Central memory CD8-positive, alpha-beta T cell (primary cell): ENCODE results near the gene PCGF5.
A peak's percentile ranks its signal among the peaks of the same experiment; 100 is the strongest.

ENCODE experiments used
- ATAC-seq: fragments of 150-1000 bp; cut with Tn5 transposase; replicated peaks from 2 replicates; pipeline ENCODE4 v1.10.0; 2022; ENCODE audit warnings: mild to moderate bottlenecking, moderate FRiP score, moderate number of reproducible peaks; ENCODE audit not compliant: poor library complexity, severe bottlenecking; ENCODE audit errors: extremely low read depth
- DNase-seq, 2 donors: peaks; one replicate each; pipeline ENCODE4 v3.0.0; 2021; ENCODE audit warnings: low spot score in 2 of 2
- H3K27ac Mint-ChIP-seq: one replicate; pipeline ENCODE4 v1.8.0; 2022; ENCODE audit warnings: low read depth, mild to moderate bottlenecking, moderate library complexity, mixed read lengths
- H3K27me3 Mint-ChIP-seq: one replicate; pipeline ENCODE4 v1.8.0; 2022; ENCODE audit warnings: mixed read lengths
- H3K36me3 Mint-ChIP-seq: one replicate; pipeline ENCODE4 v1.8.0; 2022; ENCODE audit warnings: mild to moderate bottlenecking, moderate library complexity, mixed read lengths; ENCODE audit not compliant: insufficient read depth
- H3K4me1 Mint-ChIP-seq: one replicate; pipeline ENCODE4 v1.8.0; 2022; ENCODE audit warnings: mixed read lengths
- H3K4me3 Mint-ChIP-seq: one replicate; pipeline ENCODE4 v1.8.0; 2022; ENCODE audit warnings: mild to moderate bottlenecking, moderate library complexity, mixed read lengths
- H3K9me3 Mint-ChIP-seq: one replicate; pipeline ENCODE4 v1.8.0; 2022; ENCODE audit warnings: mixed read lengths

The PCGF5 gene

GRCh38 chr10:91197127-91197526 is 23.3 kb upstream of the PCGF5 start:
- H3K27me3 Mint-ChIP-seq = no peaks in the 10 kb centered on the region
- H3K9me3 Mint-ChIP-seq = no peaks in the 10 kb centered on the region
- no peak overlapping the region for H3K27ac Mint-ChIP-seq
- no peak for DNase-seq
- H3K4me1 Mint-ChIP-seq = peaks cover 73% of the 10 kb centered on the region
- no peak for ATAC-seq
- H3K4me3 Mint-ChIP-seq = no peak overlapping the region
- peaks cover 11% of the 10 kb centered on the region for H3K36me3 Mint-ChIP-seq

GRCh38 chr10:91198781-91199180 is 21.7 kb upstream of the PCGF5 start:
- no peaks in the 10 kb centered on the region for H3K27me3 Mint-ChIP-seq
- DNase-seq (no peak), ATAC-seq (peak; percentile 49)
- peaks cover 11% of the 10 kb centered on the region for H3K36me3 Mint-ChIP-seq
- H3K4me3 Mint-ChIP-seq = peak overlapping the region; percentile 5
- peak overlapping the region; percentile 62 for H3K27ac Mint-ChIP-seq
- no peaks in the 10 kb centered on the region for H3K9me3 Mint-ChIP-seq
- H3K4me1 Mint-ChIP-seq = peaks cover 69% of the 10 kb centered on the region

GRCh38 chr10:91200314-91201212 is 19.9 kb upstream of the PCGF5 start:
- H3K36me3 Mint-ChIP-seq = peaks cover 11% of the 10 kb centered on the region
- ATAC-seq = no peak

GRCh38 chr10:91201213-91201996 is 19.1 kb upstream of the PCGF5 start:
- ATAC-seq (peak; percentile 80), DNase-seq (no peak)
- no peaks in the 10 kb centered on the region for H3K27me3 Mint-ChIP-seq
- H3K4me1 Mint-ChIP-seq = peaks cover 74% of the 10 kb centered on the region
- no peaks in the 10 kb centered on the region for H3K9me3 Mint-ChIP-seq
- peaks cover 11% of the 10 kb centered on the region for H3K36me3 Mint-ChIP-seq
- H3K4me3 Mint-ChIP-seq = peak overlapping the region; percentile 59
- peak overlapping the region; percentile 88 for H3K27ac Mint-ChIP-seq

More at GRCh38 chr10:91200314-91201212, 19.9 kb upstream of the PCGF5 start:
- DNase-seq = no peak
- H3K27me3 Mint-ChIP-seq = no peaks in the 10 kb centered on the region
- peak overlapping the region; percentile 88 for H3K27ac Mint-ChIP-seq
- H3K9me3 Mint-ChIP-seq = no peaks in the 10 kb centered on the region
- H3K4me3 Mint-ChIP-seq = peak overlapping the region; percentile 59
- H3K4me1 Mint-ChIP-seq = peaks cover 67% of the 10 kb centered on the region

GRCh38 chr10:91206427-91206826 is 14.0 kb upstream of the PCGF5 start:
- Mint-ChIP-seq H3K9me3 (no peaks in the 10 kb centered on the region), H3K4me1 (peaks cover 68% of the 10 kb centered on the region), H3K4me3 (peak overlapping the region; percentile 21), H3K27ac (peak overlapping the region; percentile 22), H3K27me3 (no peaks in the 10 kb centered on the region), H3K36me3 (peaks cover 4% of the 10 kb centered on the region)
- DNase-seq = no peak
- ATAC-seq = no peak

GRCh38 chr10:91206837-91207474 is 13.5 kb upstream of the PCGF5 start:
- peak overlapping the region; percentile 21 for H3K4me3 Mint-ChIP-seq

GRCh38 chr10:91208642-91209041 is 11.8 kb upstream of the PCGF5 start:
- H3K4me3 Mint-ChIP-seq = no peak overlapping the region
- no peaks in the 10 kb centered on the region for H3K27me3 Mint-ChIP-seq
- peaks cover 55% of the 10 kb centered on the region for H3K4me1 Mint-ChIP-seq
- peaks cover 4% of the 10 kb centered on the region for H3K36me3 Mint-ChIP-seq
- ATAC-seq (no peak), DNase-seq (no peak)
- H3K27ac Mint-ChIP-seq = no peak overlapping the region
- H3K9me3 Mint-ChIP-seq = no peaks in the 10 kb centered on the region

More at GRCh38 chr10:91206837-91207474, 13.5 kb upstream of the PCGF5 start:
- H3K27me3 Mint-ChIP-seq = no peaks in the 10 kb centered on the region
- H3K36me3 Mint-ChIP-seq = peaks cover 4% of the 10 kb centered on the region
- ATAC-seq = no peak
- H3K27ac Mint-ChIP-seq = peak overlapping the region; percentile 22
- no peak for DNase-seq
- peaks cover 66% of the 10 kb centered on the region for H3K4me1 Mint-ChIP-seq
- no peaks in the 10 kb centered on the region for H3K9me3 Mint-ChIP-seq

GRCh38 chr10:91210014-91210413 is 10.4 kb upstream of the PCGF5 start:
- Mint-ChIP-seq H3K4me3 (no peak overlapping the region), H3K36me3 (peaks cover 4% of the 10 kb centered on the region), H3K27me3 (no peaks in the 10 kb centered on the region), H3K9me3 (no peaks in the 10 kb centered on the region), H3K27ac (no peak overlapping the region), H3K4me1 (peaks cover 56% of the 10 kb centered on the region)
- no peak for DNase-seq
- ATAC-seq = no peak

- peak; percentile 67 for ATAC-seq
- Mint-ChIP-seq H3K27me3 (no peaks in the 10 kb centered on the region), H3K36me3 (peaks cover 4% of the 10 kb centered on the region), H3K4me1 (peaks cover 51% of the 10 kb centered on the region), H3K9me3 (no peaks in the 10 kb centered on the region), H3K27ac (no peak overlapping the region), H3K4me3 (no peak overlapping the region)
- DNase-seq = no peak
Measured at GRCh38 chr10:91210435-91210834, 10.0 kb upstream of the PCGF5 start.

- H3K27me3 Mint-ChIP-seq = no peaks in the 10 kb centered on the region
- no peak overlapping the region for H3K27ac Mint-ChIP-seq
- peaks cover 50% of the 10 kb centered on the region for H3K4me1 Mint-ChIP-seq
- H3K4me3 Mint-ChIP-seq = no peak overlapping the region
- H3K36me3 Mint-ChIP-seq = peaks cover 3% of the 10 kb centered on the region
- DNase-seq (no peak), ATAC-seq (no peak)
- H3K9me3 Mint-ChIP-seq = no peaks in the 10 kb centered on the region
Measured at GRCh38 chr10:91211675-91212074, 8.8 kb upstream of the PCGF5 start.

GRCh38 chr10:91214911-91215310 is 5.6 kb upstream of the PCGF5 start:
- Mint-ChIP-seq H3K9me3 (no peaks in the 10 kb centered on the region), H3K4me1 (peaks cover 31% of the 10 kb centered on the region), H3K27ac (peak overlapping the region; percentile 33), H3K36me3 (peaks cover 3% of the 10 kb centered on the region), H3K4me3 (no peak overlapping the region), H3K27me3 (no peaks in the 10 kb centered on the region)
- ATAC-seq (no peak), DNase-seq (no peak)

GRCh38 chr10:91215384-91215783 is 5.1 kb upstream of the PCGF5 start:
- Mint-ChIP-seq H3K27ac (peak overlapping the region; percentile 33), H3K36me3 (peaks cover 5% of the 10 kb centered on the region), H3K27me3 (no peaks in the 10 kb centered on the region), H3K4me3 (no peak overlapping the region), H3K4me1 (peaks cover 27% of the 10 kb centered on the region), H3K9me3 (no peaks in the 10 kb centered on the region)
- no peak for DNase-seq
- no peak for ATAC-seq
